Stromal cell of bone marrow (primary cell): ENCODE results near the gene PLEKHA1.
A peak's percentile ranks its signal among the peaks of the same experiment; 100 is the strongest.

ENCODE experiments used
- DNase-seq: peaks from one replicate; pipeline ENCODE4 v3.0.0-alpha.2; 2012; ENCODE audit warnings: low read depth

PLEKHA1 gene

GRCh38 chr10:122379041-122379440 lies 4.5 kb downstream of the PLEKHA1 start:
- no peak for DNase-seq

GRCh38 chr10:122379537-122379936 lies 5.0 kb downstream of the PLEKHA1 start:
- no peak for DNase-seq

GRCh38 chr10:122380703-122381102 lies 6.2 kb downstream of the PLEKHA1 start:
- DNase-seq = no peak

- DNase-seq = no peak
These were observed 7.2 kb downstream of the PLEKHA1 start for GRCh38 chr10:122381680-122382079.

GRCh38 chr10:122386514-122386913 lies 12.0 kb downstream of the PLEKHA1 start:
- DNase-seq = no peak

- no peak for DNase-seq
These were observed 13.1 kb downstream of the PLEKHA1 start for GRCh38 chr10:122387572-122387971.

GRCh38 chr10:122388287-122388997 lies 13.9 kb downstream of the PLEKHA1 start:
- no peak for DNase-seq

GRCh38 chr10:122390271-122390670 lies 15.8 kb downstream of the PLEKHA1 start:
- DNase-seq = no peak

GRCh38 chr10:122390679-122391078 lies 16.2 kb downstream of the PLEKHA1 start:
- DNase-seq = no peak

GRCh38 chr10:122391875-122392274 lies 17.4 kb downstream of the PLEKHA1 start:
- no peak for DNase-seq

DNA sequence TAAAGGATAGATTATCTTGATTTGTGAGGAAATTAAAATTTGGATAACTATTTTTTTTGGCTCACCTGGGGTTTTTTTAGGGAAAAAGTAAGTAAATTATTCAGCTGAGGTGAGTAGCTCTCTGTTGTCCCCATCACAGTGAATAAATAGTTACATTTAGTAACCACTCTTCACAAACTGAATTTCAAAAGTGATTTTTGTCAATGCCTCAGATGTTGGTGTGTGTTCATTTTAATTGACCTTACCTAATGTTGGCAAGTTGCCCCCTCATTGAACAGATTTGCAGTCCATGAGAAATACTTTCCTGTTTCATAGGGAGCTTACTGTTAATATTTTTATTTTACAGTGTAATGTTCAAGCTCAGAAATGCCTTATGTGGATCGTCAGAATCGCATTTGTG lies 18.3 kb downstream of the PLEKHA1 start:
- no peak for DNase-seq

- no peak for DNase-seq
These were observed 18.8 kb downstream of the PLEKHA1 start for GRCh38 chr10:122393288-122393687.

- no peak for DNase-seq
These were observed 28.1 kb downstream of the PLEKHA1 start for GRCh38 chr10:122402548-122403131.

- DNase-seq = no peak
These were observed 30.1 kb downstream of the PLEKHA1 start for GRCh38 chr10:122404576-122404975.

- DNase-seq = no peak
These were observed 33.0 kb downstream of the PLEKHA1 start for GRCh38 chr10:122407375-122408125.

DNA sequence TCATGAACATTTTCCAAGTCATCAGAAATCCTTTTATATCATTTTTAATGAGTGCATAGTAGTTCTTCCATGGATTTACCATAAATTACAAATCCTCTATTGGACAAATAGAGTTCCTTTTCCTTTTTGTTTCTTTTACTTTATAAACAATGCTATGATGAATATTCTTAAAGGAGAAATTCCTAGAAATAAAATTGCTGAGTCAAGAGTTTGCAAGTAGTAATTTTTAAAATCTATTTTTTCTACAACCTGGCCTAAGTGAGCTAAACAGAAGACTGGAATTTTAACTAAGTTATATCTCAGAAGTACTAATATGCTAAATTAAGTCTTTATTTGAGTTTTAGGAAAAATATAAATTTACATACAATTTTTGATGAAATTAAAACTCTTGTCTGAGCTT lies 38.8 kb downstream of the PLEKHA1 start:
- DNase-seq = no peak

- no peak for DNase-seq
These were observed 43.2 kb downstream of the PLEKHA1 start for GRCh38 chr10:122417667-122418066.

DNA sequence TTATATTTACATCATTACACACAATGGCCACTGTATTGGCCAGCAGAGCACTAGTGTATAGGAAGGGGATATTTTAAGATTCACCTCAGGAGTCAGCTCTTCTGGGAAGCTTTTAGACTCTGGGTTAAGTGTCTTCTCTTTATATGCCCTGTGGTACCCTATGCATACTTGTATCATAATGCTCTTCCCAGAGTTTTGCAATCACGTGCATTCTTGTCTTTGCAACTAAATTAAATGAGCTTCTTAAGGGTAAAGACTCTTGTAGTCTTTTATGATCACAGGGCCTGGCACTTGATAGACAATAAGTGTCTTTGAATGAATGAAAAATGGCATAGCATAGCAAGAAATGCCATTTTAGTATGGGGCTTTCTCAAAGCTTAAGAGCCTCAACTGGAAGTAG lies 44.5 kb downstream of the PLEKHA1 start:
- no peak for DNase-seq

DNA sequence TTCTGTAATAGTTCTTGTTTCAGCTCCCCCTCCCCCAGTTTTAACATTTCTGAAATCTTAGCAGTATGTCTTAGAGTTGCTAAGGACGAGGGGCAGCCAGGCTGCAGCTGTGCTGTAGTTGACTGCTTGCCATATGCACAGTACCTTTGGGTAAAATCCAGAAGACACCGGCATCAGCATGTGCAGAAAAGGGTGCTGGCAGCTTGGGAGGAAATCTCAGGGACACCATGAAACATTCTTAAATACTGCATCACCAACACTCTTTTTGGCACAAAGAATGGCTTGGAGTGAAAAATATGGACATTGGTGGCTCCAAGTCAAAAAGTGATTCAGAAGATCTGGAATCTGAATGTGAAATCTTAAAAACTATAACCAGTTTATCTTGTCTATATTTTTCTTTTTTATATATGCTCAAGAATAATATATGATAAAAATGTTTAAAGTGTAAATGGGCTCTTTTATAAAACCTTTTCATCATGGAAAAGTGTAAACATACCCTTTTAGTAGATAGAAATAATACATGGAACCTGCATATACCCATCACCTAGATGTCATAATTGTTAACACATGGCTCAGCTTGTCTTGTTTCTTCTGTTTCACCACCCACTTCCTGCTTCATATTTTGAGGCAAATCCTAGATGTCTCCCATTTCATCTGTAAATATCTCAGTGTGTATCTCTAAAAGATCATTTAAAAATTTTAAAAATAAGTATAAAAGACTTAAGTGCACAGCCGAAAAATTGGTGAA lies 45.5 kb downstream of the PLEKHA1 start:
- peak; percentile 60 for DNase-seq

GRCh38 chr10:122420624-122421007 lies 46.1 kb downstream of the PLEKHA1 start:
- DNase-seq = no peak

DNA sequence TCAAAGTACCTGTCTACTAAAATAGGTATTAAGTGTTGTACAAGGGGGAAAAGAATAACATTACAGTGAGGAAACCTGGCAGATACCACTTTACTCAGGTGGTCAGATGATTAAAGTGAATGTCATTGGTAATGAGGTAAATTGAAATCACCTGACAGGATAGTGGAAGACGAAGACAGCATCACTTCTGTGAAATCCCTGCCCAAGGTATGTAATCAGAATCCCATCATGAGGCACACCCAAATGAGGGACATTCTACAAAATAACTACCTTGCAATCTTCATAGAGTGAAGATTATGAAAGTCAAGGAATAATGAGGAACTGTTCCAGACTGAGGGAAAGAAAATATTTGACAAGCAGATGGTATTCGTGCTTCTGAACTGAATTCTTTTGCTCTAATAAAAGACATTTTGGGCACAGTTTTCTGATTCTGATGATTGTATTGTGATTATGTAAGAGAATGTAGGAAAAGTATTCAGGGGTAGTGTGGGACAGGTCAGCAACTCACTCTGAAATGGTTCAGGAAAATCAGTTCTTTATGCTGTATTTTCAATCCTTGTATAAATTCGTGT lies 46.6 kb downstream of the PLEKHA1 start:
- no peak for DNase-seq

GRCh38 chr10:122421742-122422141 lies 47.2 kb downstream of the PLEKHA1 start:
- DNase-seq = no peak
